Kidney epithelial cell (primary cell): ENCODE measurements around the gene PTCD2. TPM values are rescaled to one million over a fixed set of nuclear protein-coding genes. Genes with fewer than 3 reads are reported as not detected.

Experiments
- DNase-seq: peaks from one replicate; pipeline ENCODE4 v3.0.0-alpha.2; 2010; ENCODE audit warnings: low read depth
- H3K27me3 ChIP-seq: 2 replicates; pipeline ENCODE4 v1.6.0; 2011; ENCODE audit warnings: low read length; ENCODE audit not compliant: control insufficient read depth, insufficient read depth
- H3K36me3 ChIP-seq: 2 replicates; pipeline ENCODE4 v1.5.1; 2011; ENCODE audit warnings: low read length; ENCODE audit not compliant: control insufficient read depth, insufficient read depth
- H3K4me3 ChIP-seq: 2 replicates; pipeline ENCODE4 v1.5.1; 2011; ENCODE audit warnings: low read depth, mild to moderate bottlenecking, control low read depth, low read length
- CTCF ChIP-seq: IDR thresholded peaks from 2 replicates; pipeline ENCODE4 v1.5.1; 2011; ENCODE audit warnings: mild to moderate bottlenecking, moderate library complexity, low read length, control low read depth, inconsistent platforms; ENCODE audit not compliant: insufficient read depth, poor library complexity, severe bottlenecking
- total RNA-seq: library from RNA; depleted of rRNA; stranded (reverse); fragments of >200 nt; gene quantifications from 2 replicates; pipeline ENCODE4 v1.2.3, GENCODE V29; 2015

Gene PTCD2
- total RNA-seq, result 10.5 and 11.7 TPM in 2 replicates

DNA sequence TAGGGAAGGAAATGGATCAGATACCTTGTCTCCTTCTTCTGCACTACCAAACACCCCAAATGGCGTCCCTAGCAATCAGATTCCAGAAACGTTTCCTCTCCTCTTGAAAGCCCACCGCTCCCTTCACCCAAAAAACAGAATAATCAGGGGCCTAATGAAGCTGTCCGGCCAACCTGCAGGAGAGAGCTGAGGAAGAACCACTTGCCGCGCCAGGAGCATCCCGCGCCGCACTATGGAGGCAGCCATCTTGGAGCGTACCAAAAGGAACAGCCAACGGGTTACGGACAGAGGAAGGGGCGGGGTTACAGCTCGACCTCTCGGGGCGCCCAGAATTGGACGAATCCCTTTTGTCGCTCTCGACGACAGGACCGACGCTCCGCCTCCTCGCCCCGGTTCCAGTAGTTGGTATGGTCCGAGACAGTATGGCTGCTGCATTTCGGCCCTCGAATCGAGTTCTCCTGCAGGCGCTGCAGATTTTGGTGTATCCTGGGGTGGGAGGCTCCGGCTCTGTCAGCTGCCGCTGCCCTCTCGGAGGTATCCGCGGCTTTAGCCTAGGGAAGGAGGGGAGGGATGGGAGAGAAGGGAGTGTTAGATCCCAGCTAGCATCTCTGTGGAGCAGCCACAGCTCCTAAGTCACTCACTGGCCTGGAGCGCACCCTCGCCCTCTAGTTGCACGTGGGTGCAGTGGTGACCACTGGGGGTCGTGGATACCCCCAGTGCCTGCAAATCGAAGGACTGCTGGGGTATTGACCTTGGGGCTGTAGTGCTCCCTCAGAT is at the start of gene PTCD2, which contains the start of gene MRPS27:
TSS of gene PTCD2 (plus strand) at position 398 of the 777 bp plus-strand sequence. CDS start at position 408, 10 bp downstream.
TSS of gene MRPS27 (minus strand) at position 265 of the 777 bp plus-strand sequence. CDS start at position 246, 19 bp downstream.
- Histone ChIP-seq H3K27me3 (no peaks in the 10 kb centered on the region), H3K4me3 (peak within 1 kb of the TSS; percentile 97), H3K36me3 (no peaks in the 10 kb centered on the region)
- DNase-seq, result peak; percentile 88
- TF ChIP-seq CTCF, result peak; percentile 21

DNA sequence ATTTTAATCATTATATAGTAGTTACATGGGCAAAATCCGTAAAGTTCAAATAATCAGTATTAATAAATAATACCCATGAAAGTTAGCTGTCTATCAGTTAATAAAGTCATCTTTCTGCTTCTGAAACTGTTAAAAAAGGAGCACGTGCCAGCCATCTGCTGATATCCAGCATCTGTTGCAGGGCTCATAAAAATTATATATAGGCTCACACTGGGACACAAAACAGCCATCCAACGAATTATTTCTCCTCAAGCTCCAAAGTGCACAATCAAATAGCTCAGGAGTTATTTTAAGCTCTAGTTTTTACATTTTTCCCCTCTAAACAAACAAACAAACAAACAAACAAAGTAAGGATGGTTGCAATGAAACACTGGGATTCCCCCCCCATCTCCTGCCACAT is 48.5 kb upstream of the PTCD2 start:
- Histone ChIP-seq H3K36me3 (no peaks in the 10 kb centered on the region), H3K4me3 (no peak overlapping the region), H3K27me3 (no peaks in the 10 kb centered on the region)
- no peak for DNase-seq
- TF ChIP-seq CTCF, result no peak

GRCh38 chr5:72272398-72272797 is 47.8 kb upstream of the PTCD2 start:
- no peak for DNase-seq
- H3K4me3 ChIP-seq, result no peak overlapping the region
- no peaks in the 10 kb centered on the region for H3K27me3 ChIP-seq
- no peak for TF ChIP-seq CTCF
- no peaks in the 10 kb centered on the region for H3K36me3 ChIP-seq

- no peak for TF ChIP-seq CTCF
- DNase-seq, result no peak
- no peaks in the 10 kb centered on the region for H3K36me3 ChIP-seq
- no peak overlapping the region for H3K4me3 ChIP-seq
- H3K27me3 ChIP-seq, result no peaks in the 10 kb centered on the region
These were observed 46.6 kb upstream of the PTCD2 start for GRCh38 chr5:72273547-72273946.

DNA sequence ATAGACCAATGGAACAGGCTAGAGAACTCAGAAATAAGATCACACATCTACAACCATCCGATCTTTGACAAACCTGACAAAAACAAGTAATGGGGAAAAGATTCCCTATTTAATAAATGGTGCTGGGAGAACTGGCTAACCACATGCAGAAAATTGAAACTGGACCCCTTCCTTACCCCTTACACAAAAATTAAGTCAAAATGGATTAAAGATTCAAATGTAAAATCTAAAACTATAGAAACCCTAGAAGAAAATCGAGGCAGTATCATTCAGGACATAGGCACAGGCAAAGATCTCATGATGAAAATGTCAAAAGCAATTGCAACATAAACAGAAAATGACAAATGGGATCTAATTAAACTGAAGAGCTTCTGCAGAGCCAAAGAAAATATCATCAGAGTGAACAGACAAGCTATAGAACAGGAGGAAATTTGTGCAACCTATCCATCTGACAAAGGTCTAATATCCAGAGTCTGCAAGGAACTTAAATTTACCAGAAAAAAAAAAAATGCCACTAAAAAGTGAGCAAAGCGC is 43.9 kb upstream of the PTCD2 start:
- no peaks in the 10 kb centered on the region for H3K27me3 ChIP-seq
- no peak for DNase-seq
- TF ChIP-seq CTCF, result no peak
- H3K36me3 ChIP-seq, result no peaks in the 10 kb centered on the region
- no peak overlapping the region for H3K4me3 ChIP-seq

DNA sequence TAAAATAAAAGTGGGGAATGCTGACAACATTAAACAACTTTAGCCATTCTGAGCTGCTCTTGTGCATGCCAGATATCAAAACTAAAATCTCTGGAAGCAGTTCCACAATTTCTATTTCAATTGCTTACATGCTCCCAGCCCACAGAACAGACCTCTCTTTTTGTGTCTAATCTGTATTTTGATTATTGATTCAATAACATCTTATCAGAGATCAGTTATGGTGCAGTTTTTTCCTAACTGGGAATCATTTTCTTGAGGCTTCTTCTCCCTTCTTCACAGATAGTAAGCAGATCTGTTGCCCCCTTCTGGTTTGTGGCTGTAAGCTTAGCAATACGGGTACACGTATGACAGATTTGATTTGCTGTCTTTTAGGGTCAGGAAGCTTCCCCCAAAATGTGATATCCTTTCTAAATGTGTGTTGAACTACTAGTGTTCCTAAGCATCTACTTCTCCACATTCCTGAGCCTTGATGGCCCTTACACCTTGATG is 39.5 kb upstream of the PTCD2 start:
- Histone ChIP-seq H3K27me3 (no peaks in the 10 kb centered on the region), H3K36me3 (no peaks in the 10 kb centered on the region), H3K4me3 (no peak overlapping the region)
- TF ChIP-seq CTCF, result peak; percentile 62
- DNase-seq, result no peak
